ENCODE measurements around the gene ELL. TPM values are rescaled to one million over a fixed set of nuclear protein-coding genes. Genes with fewer than 3 reads are reported as not detected.
"Not testable (repeated sequence)": the region's sequence is repeated elsewhere in the genome, so short reads cannot be mapped to it uniquely, and the experiment has no call there.

The ELL gene
- total RNA-seq, 1 donor = 19.9 TPM

DNA sequence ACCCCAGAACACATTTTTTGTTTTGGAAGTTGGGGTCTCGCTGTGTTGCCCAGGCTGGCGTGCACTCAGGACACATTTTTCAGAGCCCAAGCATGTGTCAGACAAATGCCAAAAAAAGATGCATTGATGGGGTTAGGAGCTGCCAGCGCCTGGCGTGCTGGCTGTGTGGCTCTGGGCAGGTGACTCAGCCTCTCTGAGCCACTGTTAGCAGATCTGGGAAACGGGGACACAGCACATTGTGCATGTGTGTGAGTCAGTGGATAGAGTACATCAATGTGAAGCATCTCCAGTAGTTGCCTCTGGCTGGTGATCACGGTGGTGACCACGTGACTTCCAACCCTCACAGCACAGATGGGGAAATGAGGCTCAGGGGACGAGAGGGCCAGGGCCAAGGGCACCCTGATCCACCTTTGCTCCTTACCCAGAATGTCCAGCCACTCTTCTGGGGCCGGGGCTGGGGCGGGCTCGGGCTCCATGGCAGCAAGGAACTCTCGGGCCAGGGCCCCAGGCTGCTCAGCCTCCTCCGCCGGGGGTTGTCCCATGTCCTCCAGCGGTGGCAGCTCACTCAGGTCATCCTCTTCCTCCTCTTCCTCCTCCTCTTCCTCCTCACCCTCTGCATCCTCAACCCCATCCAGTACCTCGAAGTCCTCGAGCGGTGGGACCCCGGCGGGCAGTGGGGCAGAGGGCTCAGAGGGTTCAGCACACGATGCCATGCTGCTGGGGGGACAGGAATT, 19.6 kb upstream of the ELL start:
- no peak overlapping the region for H3K4me3 ChIP-seq (ENCODE audit: low read depth, low read length)
- DNase-seq (ENCODE audit: low read depth) = no peak
- TF ChIP-seq, protein P1, sequence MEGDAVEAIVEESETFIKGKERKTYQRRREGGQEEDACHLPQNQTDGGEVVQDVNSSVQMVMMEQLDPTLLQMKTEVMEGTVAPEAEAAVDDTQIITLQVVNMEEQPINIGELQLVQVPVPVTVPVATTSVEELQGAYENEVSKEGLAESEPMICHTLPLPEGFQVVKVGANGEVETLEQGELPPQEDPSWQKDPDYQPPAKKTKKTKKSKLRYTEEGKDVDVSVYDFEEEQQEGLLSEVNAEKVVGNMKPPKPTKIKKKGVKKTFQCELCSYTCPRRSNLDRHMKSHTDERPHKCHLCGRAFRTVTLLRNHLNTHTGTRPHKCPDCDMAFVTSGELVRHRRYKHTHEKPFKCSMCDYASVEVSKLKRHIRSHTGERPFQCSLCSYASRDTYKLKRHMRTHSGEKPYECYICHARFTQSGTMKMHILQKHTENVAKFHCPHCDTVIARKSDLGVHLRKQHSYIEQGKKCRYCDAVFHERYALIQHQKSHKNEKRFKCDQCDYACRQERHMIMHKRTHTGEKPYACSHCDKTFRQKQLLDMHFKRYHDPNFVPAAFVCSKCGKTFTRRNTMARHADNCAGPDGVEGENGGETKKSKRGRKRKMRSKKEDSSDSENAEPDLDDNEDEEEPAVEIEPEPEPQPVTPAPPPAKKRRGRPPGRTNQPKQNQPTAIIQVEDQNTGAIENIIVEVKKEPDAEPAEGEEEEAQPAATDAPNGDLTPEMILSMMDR (IDR thresholded peaks at IDR 0.05; ENCODE audit: insufficient read depth, low read depth, low read length) = no peak

- DNase-seq (ENCODE audit: low read depth); H3K4me3 ChIP-seq (ENCODE audit: low read depth, low read length): not testable (repeated sequence)
Observed at GRCh38 chr19:18540200-18540599, 18.3 kb upstream of the ELL start.

DNA sequence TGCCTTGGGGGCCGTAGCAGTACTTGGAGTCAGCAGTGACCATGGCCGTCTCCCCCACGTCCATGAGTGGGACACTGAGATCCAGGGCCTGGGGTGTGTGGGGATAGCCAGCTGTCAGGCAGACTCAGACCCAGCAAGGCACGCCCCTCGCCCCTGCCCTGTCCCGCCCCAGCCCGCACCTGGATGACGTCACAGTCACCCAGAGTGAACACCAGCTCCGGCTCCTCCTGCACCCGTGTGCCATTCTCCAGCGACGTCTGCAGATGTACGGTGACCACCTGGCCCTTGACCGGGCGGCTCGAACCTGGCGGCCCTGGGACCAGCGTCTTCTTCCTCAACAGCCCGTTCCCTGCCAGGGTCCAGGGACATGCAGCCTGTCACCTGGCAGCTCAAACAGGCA, 17.5 kb upstream of the ELL start:
- H3K4me3 ChIP-seq (ENCODE audit: low read depth, low read length) = no peak overlapping the region
- TF ChIP-seq, protein P1 (IDR thresholded peaks at IDR 0.05; ENCODE audit: insufficient read depth, low read depth, low read length) = no peak
- DNase-seq (ENCODE audit: low read depth) = no peak

DNA sequence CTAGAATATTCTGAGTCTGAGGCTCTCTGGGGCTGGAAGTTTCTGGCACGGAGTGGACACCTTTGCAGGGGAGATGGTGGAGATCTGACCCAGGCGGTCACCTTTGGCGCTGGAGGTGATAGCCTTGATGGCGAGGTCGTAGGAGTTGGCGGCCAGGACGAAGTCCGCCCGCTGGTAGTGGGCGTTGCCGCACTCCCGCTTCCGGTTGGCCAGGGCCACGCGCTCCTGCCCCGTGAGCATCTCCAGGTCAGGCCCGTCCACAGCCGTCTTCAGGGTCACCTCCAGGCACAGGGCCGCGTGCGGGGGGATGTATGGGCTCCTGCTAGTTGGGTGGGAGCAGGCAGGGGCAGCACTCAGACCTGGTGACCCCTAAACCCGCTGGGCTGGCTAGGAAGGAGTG, 16.2 kb upstream of the ELL start:
- no peak for DNase-seq (ENCODE audit: low read depth)
- H3K4me3 ChIP-seq (ENCODE audit: low read depth, low read length) = no peak overlapping the region
- TF ChIP-seq, protein P1 (IDR thresholded peaks at IDR 0.05; ENCODE audit: insufficient read depth, low read depth, low read length) = no peak

DNA sequence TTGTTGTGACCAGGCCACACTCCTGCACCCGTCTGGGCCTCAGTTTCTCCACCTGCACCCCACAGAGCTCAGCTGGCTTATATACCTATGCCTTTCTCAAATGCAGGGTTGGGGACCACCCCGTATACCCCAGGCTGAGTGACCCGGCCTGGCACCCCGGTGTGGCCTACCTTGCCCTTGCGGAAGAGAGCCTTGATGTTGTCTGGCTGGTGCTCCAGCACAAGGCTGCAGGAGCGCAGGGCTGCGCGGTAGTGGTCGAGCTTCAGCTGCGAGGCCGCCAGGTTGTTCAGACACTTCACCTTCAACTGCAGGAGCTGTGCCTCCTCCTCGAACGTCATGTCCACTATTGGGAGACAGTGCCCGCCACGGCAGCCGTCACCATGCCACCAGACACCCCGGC, 15.6 kb upstream of the ELL start:
- TF ChIP-seq, protein P1 (IDR thresholded peaks at IDR 0.05; ENCODE audit: insufficient read depth, low read depth, low read length) = no peak
- DNase-seq (ENCODE audit: low read depth) = no peak
- no peak overlapping the region for H3K4me3 ChIP-seq (ENCODE audit: low read depth, low read length)

DNA sequence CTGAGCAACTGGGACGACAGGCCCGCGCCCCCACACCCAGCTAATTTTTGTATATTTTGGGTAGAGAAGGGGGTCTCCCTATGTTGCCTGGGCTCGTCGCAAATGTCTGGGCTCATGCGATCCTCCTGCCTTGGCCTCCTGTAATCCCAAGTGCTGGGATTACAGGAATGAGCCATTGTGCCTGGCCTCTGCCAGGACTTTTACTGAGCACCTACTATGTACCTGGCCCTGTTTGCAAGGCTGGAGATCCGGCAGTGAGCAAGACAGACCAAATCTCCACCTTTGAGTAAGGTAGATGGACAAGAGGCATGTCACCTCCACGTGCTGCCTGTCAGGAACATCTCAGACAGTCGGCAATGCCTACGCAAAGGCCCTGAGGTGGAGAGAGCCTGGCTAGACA, 14.6 kb upstream of the ELL start:
- H3K4me3 ChIP-seq (ENCODE audit: low read depth, low read length) = no peak overlapping the region

GRCh38 chr19:18533058-18533457, 11.2 kb upstream of the ELL start:
- TF ChIP-seq, protein P1 (IDR thresholded peaks at IDR 0.05; ENCODE audit: insufficient read depth, low read depth, low read length) = no peak
- no peak overlapping the region for H3K4me3 ChIP-seq (ENCODE audit: low read depth, low read length)
- no peak for DNase-seq (ENCODE audit: low read depth)

More for the DNA sequence above, 14.6 kb upstream of the ELL start:
- no peak for DNase-seq (ENCODE audit: low read depth)
- TF ChIP-seq, protein P1 (IDR thresholded peaks at IDR 0.05; ENCODE audit: insufficient read depth, low read depth, low read length) = no peak

Measured in fibroblast of villous mesenchyme (primary cell).